NCI-H2107 (cell line): ENCODE results near the gene KRTAP12-3.
"Not testable (repeated sequence)": the region's sequence is repeated elsewhere in the genome, so short reads cannot be mapped to it uniquely, and the experiment has no call there.

Experiments
- DNase-seq: peaks from one replicate; lab custom pipeline; 2025; lab: John Stamatoyannopoulos, UW

Gene KRTAP12-3

DNA sequence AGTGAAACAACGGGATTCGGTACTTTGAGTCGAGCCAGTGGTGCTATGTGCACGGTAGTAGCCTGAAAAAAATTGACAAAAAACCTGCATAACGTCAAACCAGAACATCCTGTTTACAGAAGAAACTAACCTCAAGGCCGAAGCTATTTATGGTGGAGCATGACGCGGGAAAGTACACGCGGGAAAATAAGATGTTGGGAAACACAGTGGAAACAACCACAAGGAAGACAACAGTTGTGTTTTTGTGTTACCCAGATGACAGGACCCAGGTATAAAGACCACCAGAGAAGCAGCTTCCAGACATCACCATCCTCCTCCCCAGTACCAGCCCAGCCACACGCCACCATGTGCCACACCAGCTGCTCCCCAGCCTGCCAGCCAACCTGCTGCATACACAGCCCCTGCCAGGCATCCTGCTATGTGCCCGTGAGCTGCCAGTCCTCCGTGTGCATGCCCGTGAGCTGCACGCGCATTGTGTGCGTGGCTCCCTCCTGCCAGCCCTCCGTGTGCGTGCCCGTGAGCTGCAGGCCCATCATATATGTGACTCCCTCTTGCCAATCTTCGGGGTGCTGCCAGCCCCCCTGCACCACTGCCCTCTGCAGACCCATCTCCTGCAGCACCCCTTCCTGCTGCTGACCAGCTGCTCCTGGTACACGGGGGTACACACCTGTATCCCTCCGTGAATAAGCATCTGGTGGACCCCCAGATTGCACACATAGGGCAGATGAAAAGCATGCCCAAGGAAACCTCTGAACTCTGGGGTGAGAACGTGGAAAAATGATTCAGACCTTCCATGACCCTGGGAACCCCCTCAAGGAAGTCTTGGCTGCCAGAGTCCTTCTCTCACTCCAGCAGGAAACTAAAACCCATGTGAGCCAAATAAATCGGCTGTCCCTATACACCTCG lies at the start of gene KRTAP12-3:
TSS of gene KRTAP12-3 (plus strand) at position 298 of the 906 bp plus-strand sequence. CDS start at position 346, 48 bp downstream.
- no peak for DNase-seq

DNA sequence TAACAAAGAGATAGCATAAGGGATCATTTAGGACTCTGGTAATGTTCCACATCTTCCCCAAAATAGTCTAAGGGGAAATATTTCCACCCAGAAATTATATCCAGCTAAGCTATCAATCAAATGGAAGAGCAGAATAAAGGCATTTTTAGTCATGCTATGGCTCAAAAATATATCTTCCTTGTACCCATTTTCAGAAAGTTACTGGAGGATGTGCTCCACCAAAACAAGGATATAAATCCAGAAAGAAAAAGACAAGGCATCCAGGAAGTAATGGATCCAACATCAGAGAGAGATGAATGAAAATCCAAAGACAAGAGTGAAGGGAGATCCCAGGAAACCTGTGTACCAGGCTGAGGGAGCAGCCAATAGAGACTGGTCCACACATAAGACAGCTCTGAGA lies 48.5 kb upstream of the KRTAP12-3 start:
- DNase-seq: no peak

GRCh38 chr21:44610157-44610843 lies 47.4 kb upstream of the KRTAP12-3 start:
- not testable (repeated sequence) for DNase-seq

GRCh38 chr21:44611551-44611950 lies 46.2 kb upstream of the KRTAP12-3 start:
- no peak for DNase-seq

GRCh38 chr21:44612029-44612486 lies 45.7 kb upstream of the KRTAP12-3 start, which contains the start of gene KRTAP10-8:
Gene KRTAP10-8, plus strand, starts transcription at chr21:44612079. Its CDS starts 22 bp downstream, at chr21:44612101.
- DNase-seq: no peak

DNA sequence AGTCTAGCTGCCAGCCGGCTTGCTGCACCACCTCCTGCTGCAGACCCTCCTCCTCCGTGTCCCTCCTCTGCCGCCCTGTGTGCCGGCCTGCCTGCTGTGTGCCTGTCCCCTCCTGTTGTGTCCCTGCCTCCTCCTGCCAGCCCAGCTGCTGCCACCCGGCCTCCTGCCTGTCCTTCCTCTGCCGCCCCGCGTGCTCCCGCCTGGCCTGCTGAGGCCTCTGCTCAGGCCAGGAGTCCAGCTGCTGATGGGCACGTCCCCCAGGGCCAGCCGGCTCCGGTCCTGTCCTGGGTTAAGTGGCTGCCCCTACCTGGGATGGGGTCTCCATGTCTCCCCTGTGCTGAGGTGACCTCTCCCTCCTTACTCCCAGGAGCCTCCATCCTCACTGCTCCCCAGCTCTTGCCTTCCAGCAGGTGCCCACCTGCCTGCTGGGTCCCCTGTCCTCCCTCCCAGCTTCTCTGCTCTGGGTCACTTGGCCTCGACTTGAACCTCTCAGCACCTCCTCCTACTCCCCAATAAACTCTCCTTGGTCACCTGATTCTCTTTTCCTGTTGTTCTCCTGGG lies 45.0 kb upstream of the KRTAP12-3 start:
- DNase-seq: no peak

DNA sequence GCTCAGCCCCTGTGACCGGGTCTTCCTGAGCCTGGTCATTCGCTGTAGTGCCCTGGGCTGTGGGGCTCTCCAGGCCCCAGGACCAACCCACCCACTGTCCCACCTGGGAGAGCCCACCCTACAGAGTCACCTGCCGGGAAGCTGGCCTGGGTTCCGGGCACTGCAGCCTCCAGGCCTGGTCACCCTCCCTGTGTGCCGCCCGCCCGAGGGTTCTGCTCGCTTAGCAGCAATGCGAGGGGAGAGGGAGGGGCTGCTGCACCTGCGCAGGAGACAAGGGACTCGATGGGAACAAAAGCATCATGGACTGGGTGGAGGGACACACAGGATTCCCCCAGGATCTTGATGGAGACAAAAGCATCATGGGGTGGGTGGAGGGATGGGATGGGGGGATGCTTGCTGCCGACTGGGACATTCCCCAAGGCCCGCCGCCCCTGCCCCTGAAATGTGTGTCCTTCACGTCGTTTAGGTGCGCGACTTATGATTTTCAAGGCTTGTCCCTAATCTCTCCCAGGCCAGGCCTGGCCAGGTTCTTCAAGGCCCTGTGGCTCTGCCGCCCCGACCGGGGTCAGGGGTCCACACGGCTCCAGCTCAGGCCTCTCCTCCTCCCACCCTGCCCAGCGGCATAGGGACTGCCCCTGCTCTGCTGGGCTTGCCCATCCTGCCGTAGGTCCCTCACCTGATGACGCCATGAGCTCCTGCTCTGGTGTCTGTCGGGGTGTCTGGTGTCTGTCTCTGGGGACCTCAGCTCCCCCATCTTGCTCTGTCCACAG lies 44.2 kb upstream of the KRTAP12-3 start:
- no peak for DNase-seq

- DNase-seq: no peak
Measured at GRCh38 chr21:44614161-44614631, 43.5 kb upstream of the KRTAP12-3 start.

DNA sequence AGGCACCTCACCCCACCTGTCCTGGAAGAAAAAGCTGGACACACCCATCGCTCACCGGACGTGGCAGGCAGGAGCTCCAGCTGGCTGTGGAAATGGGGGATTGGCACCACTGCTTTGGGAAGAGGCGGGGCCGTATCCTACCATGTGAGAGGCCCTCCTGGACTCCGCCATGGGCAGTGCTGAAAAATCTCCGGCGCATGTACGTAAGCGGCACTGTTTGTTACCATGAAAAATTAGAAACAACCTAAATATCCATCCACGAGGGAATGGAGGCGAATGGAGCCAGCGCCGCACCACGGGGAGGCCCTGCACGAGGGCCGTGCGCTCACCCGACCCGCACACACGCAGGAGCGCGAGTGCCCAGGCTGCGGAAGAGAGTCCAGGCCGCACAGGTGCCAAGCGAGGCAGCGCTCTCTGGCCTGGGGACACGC lies 42.8 kb upstream of the KRTAP12-3 start:
- no peak for DNase-seq

DNA sequence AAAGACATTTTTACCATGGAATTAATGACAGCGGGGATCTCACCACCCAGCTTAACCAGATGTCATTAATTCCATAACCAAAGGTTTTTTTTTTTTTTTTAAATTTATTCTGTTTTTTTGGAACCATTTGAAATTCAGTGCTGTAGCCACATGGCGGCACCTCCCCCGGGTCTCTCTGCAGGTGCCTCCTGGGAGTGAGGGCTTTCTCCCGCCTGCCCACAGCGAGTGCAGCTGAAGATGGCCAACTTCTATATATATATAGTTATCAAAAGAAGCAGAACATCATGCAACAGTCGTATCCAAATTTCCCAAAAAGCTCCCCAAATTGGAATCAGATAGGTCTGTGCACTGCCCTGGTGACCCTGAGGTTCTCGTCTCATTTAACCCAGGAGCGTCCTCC lies 42.3 kb upstream of the KRTAP12-3 start:
- no peak for DNase-seq

DNA sequence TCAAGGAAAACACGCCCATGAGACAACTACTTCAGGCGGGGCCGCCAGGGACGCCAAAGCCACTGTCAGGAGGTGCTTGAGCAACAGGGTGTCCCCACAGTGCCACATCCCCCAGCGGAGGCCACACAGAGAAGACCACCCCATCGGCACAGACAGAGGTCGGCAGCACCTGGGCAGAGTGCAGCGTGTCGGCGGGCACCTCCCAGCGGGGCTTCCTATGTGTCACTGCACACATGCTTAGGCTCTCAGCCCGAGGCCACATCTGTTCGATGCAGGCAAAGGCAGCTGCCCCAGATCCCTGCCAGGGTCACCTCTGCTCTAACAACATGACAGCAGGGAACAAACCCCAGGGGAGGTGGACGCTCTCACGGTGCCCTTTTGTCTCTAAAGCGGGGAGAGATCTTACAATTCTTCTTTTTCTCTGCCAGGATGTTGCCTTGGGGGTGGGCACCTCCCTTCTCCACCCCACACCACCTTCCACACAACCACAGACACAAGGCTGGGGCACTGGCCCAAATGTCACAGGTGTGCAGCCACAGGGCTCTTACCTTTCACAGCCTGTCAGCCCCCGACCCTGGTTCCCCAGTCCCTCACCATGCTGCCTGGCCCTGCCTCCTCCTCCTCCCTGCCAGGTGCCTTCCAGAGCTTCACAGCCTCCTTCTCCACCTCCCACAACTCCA lies 41.7 kb upstream of the KRTAP12-3 start:
- DNase-seq: no peak

- no peak for DNase-seq
Measured at GRCh38 chr21:44616591-44616926, 41.2 kb upstream of the KRTAP12-3 start.

GRCh38 chr21:44617071-44617501 lies 40.6 kb upstream of the KRTAP12-3 start:
- no peak for DNase-seq

DNA sequence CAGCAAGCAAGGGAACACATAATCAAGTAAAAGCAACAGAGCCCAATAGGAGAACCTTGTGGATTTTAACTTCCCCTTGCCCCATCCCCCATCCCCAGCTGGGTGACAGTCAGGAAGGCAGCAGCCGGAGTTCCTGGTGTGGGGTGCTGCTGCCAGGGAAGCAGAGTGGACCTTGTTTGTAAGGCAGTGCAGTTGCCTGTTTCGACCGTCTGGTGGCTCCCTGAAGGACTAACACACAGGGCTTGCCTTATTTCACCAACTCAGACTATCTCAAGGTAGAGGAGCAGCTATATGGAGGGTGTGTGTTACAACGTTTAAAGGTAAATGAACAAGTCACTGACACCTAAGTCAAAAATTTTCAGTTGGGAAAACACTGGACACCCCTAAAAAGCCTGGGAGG lies 39.2 kb upstream of the KRTAP12-3 start:
- DNase-seq: no peak

- DNase-seq: no peak
Measured at GRCh38 chr21:44618909-44619308, 38.8 kb upstream of the KRTAP12-3 start.

DNA sequence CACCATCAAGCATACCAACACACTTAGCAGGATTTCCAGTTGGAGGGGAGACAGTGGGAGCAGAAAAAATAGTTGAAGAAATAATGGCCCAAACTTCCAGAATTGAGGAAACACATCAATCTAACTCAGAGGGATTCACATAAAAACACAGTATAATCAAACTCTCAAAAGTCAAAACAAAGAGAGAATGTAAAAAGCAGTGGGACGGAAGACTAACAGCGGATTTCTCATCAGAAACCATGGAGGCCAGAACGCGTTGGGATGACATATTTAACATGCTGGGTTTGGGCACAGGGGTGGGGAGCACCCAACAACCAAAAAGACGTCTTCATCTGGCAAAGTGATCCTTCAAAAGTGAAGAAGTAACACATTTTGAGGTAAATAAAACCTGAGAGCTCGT lies 37.8 kb upstream of the KRTAP12-3 start:
- DNase-seq: no peak

DNA sequence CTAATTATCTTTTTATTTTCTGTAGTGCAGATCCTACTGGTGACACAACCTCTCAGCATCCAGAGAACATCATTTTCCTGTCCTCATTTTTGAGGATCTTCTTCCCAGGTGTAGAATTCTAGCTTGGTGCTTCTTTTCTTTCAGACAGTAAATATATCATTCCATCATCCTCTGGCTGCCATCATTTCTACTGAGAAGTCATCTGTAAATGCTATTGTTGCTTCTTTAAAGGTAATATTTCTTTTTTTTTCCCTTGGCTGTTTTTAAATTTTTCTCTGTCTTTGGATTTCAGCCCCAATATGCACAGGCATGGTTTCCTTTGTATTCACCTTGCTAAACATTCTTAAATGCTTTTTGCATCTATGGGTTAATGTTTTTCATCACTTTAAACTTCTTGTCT lies 34.2 kb upstream of the KRTAP12-3 start:
- no peak for DNase-seq

DNA sequence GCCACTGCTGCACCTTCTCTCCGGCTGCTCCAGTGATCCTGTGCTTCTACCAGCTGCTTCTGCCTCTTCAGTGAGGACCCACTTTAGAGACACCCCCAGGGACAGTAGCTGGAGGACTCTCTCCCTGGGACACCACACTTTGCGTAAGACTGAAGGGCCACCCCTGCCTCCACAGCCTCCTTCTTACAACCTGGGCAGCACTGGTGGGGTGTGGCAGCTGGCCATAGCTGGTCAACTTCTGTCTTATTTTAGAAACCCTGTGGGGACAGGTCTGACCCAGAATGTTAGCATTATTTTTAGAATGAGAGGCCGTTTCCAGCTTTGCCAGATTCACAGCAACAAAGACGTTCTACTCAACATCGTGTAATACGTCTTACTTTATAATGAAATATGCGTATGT lies 32.0 kb upstream of the KRTAP12-3 start:
- no peak for DNase-seq

DNA sequence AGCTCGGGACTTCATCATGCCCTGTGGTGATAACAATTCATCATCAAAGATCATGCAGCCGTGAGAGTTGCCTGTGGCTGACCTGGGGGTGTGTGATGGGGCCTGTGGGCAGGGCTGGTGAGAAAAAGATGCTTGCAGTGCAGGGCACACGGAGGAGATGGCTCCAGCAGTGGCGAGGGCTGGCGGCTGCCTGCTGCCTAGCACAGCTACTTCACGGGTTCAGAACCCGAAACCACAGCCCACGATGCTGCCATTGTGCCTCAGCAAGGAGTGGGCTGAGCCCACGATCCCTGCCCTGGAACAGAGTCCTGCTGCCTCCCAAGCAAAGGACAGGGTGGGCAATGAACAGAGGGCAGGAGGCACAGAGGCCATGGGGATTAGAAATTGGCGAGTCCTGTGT lies 31.5 kb upstream of the KRTAP12-3 start:
- DNase-seq: no peak

DNA sequence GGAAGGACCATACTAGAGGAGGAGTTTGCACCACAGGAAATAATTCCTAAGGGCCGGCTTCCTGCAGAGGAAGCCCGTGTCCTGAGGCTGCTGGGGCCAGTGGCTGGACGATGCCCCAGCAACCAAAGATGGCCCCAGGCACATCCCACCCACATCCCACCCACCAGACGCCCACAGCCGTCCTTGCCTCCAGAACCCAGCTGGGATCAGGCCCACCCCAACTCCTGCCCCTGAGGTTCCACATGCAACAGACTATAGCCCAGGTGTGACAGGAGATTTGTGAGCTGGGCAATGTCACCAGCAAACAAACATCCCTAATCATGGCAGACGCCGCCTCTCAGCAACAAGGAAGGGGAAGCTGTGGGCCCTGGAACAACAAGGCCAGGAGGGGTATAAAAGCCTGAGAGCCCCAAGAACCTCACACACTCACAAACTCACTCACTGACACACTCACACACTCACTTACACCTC lies 31.0 kb upstream of the KRTAP12-3 start, which contains the start of gene KRTAP10-9:
TSS of gene KRTAP10-9 (plus strand) at position 421 of the 471 bp plus-strand sequence. CDS start 79 bp downstream, outside the sequence.
- no peak for DNase-seq
